Kidney (tissue), 14 donors: ENCODE measurements around the gene NFU1. TPM values are rescaled to one million over a fixed set of nuclear protein-coding genes. Genes with fewer than 3 reads are reported as not detected.

ENCODE experiments used
- DNase-seq, 5 donors: peaks; one replicate each; pipeline ENCODE4 v3.0.0-alpha.2; 2013 to 2020
- FAIRE-seq: peaks from 2 replicates; lab custom pipeline; 2012; peaks lifted over from hg19 to GRCh38; lab: Jason Lieb, UNC
- H3K27ac ChIP-seq, 2 donors: one replicate each; pipeline ENCODE4 v1.7.0; 2013; ENCODE audit warnings: low read depth in 2 of 2, low read length in 2 of 2, inconsistent platforms in 1 of 2
- H3K27me3 ChIP-seq: one replicate; pipeline ENCODE4 v1.7.1; 2013; ENCODE audit warnings: low read length, inconsistent platforms; ENCODE audit not compliant: control insufficient read depth, insufficient read depth
- H3K36me3 ChIP-seq, 3 donors: one replicate each; pipeline versions ENCODE4 v1.7.0 to v1.7.1; 2013; ENCODE audit warnings: low read length in 3 of 3, control low read depth in 1 of 3, inconsistent platforms in 1 of 3; ENCODE audit not compliant: insufficient read depth in 3 of 3, control insufficient read depth in 2 of 3
- H3K4me1 ChIP-seq, 3 donors: one replicate each; pipeline versions ENCODE4 v1.7.0 to v1.7.1; 2013; ENCODE audit warnings: low read length in 3 of 3, inconsistent platforms in 1 of 3, low read depth in 1 of 3; ENCODE audit not compliant: control insufficient read depth in 2 of 3, insufficient read depth in 2 of 3
- H3K4me3 ChIP-seq, 3 donors: one replicate each; pipeline versions ENCODE4 v1.7.0 to v1.8.1; 2013; ENCODE audit warnings: low read length in 3 of 3, control low read depth in 1 of 3, inconsistent platforms in 1 of 3
- H3K9ac ChIP-seq, 3 donors: one replicate each; pipeline versions ENCODE4 v1.7.0 to v1.7.1; 2013; ENCODE audit warnings: low read length in 3 of 3, control low read depth in 1 of 3, inconsistent platforms in 1 of 3
- H3K9me3 ChIP-seq, 3 donors: one replicate each; pipeline versions ENCODE4 v1.7.0 to v1.7.1; 2013; ENCODE audit warnings: low read length in 3 of 3, control low read depth in 1 of 3, inconsistent platforms in 1 of 3; ENCODE audit not compliant: control insufficient read depth in 2 of 3, insufficient read depth in 1 of 3
- intact Hi-C: fragments of 100-400 bp; cut with DNase I; formaldehyde crosslinking; loops from one replicate; pipeline ENCODE4 v1.11.1; 2022
- polyA plus RNA-seq: library from polyadenylated mRNA; stranded (reverse); fragments of 350-450 nt; fragmentation: Illumina TruSeq; extraction: RNeasy Lipid Tissue Mini Kit (QIAGEN cat#74804); gene quantifications from one replicate; pipeline ENCODE4 v1.2.3, GENCODE V29; 2014; ENCODE audit warnings: low read depth, low replicate concordance; ENCODE audit not compliant: insufficient read depth
- total RNA-seq: library from RNA; stranded (reverse); fragmentation: NEBNext Ultra II Directional; extraction: Animal tissue kit (Norgen Biotek cat#: 25700); gene quantifications from one replicate; pipeline ENCODE4 v1.2.1, GENCODE V29; 2021
- TF ChIP-seq, protein P1 (sequence below): IDR thresholded peaks from 3 replicates; pipeline ENCODE4 v1.5.1; 2012; ENCODE audit warnings: mild to moderate bottlenecking, moderate library complexity, borderline replicate concordance; ENCODE audit not compliant: insufficient read depth; ENCODE audit errors: extremely low read depth
- donor health status: control.
- donor health status: control.
- donor health status: control.
- donor health status: control.
- donor health status: control.
- donor health status: DM: yes; HTN: yes; CAD: no.
- donor health status: Normal renal cell carcinoma (clear cell type).

NFU1 gene
- total and polyA plus RNA-seq, 2 donors from 2014 or later, result 40.2 to 120 TPM

DNA sequence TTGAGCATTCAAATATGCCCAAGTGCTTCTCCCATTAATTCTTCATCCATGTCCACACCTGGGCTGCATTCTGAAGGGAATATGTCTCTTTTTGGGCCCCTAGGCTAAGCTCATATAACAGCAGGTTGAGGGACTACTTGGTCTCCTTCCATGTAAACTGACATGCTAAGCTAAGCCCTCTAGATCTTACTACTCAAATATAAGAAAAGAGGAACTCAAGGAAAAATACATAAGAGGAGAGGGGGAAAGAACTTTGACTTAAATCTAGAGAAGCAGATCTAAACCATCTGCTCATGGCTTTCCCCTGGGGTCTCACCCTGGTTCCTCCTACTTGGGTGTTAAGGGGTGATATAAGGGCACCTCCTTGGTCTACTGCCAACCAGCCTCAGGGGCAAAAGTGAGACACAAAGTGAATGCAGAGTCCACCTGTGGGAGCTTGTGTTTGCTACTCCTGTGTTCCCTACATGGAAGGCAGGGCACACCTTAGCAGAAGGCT is 19.8 kb upstream of the NFU1 start:
- intact Hi-C loops, result no loop called here
- no peak for DNase-seq
- FAIRE-seq, result no peak
- TF ChIP-seq, protein P1, sequence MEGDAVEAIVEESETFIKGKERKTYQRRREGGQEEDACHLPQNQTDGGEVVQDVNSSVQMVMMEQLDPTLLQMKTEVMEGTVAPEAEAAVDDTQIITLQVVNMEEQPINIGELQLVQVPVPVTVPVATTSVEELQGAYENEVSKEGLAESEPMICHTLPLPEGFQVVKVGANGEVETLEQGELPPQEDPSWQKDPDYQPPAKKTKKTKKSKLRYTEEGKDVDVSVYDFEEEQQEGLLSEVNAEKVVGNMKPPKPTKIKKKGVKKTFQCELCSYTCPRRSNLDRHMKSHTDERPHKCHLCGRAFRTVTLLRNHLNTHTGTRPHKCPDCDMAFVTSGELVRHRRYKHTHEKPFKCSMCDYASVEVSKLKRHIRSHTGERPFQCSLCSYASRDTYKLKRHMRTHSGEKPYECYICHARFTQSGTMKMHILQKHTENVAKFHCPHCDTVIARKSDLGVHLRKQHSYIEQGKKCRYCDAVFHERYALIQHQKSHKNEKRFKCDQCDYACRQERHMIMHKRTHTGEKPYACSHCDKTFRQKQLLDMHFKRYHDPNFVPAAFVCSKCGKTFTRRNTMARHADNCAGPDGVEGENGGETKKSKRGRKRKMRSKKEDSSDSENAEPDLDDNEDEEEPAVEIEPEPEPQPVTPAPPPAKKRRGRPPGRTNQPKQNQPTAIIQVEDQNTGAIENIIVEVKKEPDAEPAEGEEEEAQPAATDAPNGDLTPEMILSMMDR, result no peak
- Histone ChIP-seq H3K36me3 (no peaks in the 10 kb centered on the region), H3K4me3 (no peak overlapping the region), H3K9ac (no peak overlapping the region), H3K27me3 (no peaks in the 10 kb centered on the region), H3K4me1 (no peaks in the 10 kb centered on the region), H3K27ac (no peak overlapping the region), H3K9me3 (no peaks in the 10 kb centered on the region)

DNA sequence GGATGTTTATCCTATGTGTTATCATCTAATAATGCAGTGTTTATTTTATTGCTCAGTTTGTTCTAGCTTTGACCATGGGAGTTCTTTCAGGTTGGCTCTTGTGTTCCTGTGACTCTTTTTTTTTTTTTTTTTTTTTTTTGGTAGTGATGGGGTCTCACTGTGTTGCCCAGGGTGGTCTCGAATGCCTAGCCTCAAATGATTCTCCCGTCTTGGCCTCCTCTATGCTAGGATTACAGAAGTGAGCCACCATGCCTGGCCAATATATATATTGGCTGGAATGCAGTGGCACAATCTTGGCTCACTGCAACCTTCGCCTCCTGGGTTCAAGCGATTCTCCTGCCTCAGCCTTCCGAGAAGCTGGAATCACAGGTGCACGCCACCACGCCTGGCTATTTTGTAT is 18.9 kb upstream of the NFU1 start:
- Histone ChIP-seq H3K36me3 (no peaks in the 10 kb centered on the region), H3K27ac (no peak overlapping the region), H3K4me3 (no peak overlapping the region), H3K9me3 (no peaks in the 10 kb centered on the region), H3K4me1 (no peaks in the 10 kb centered on the region), H3K27me3 (no peaks in the 10 kb centered on the region), H3K9ac (no peak overlapping the region)
- FAIRE-seq (no peak), DNase-seq (no peak)
- TF ChIP-seq, protein P1, result no peak
- intact Hi-C loops, result no loop called here

DNA sequence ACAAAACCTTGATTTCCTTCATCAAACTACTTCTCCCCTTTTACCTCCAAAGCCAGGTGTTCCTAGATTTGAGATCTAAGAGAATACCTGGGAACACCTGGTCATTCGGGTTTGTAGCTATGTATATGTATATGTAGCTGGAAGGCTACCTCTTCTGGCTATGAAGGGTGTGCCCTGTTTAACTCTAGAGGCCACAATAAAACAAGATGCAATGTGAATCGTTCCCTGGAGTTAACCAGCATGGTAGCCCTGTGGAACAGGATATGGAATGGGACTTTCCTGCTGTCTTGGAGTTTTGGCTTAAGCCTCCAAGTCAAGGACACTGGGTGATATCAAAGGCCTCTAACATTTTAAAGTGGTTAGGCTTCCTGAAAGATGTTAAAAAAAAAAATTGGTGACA is 17.7 kb upstream of the NFU1 start:
- FAIRE-seq, result no peak
- no peak for DNase-seq
- intact Hi-C loops, result no loop called here
- Histone ChIP-seq H3K27me3 (no peaks in the 10 kb centered on the region), H3K4me3 (no peak overlapping the region), H3K9ac (no peak overlapping the region), H3K36me3 (no peaks in the 10 kb centered on the region), H3K9me3 (no peaks in the 10 kb centered on the region), H3K4me1 (no peaks in the 10 kb centered on the region), H3K27ac (no peak overlapping the region)
- TF ChIP-seq, protein P1, result no peak

DNA sequence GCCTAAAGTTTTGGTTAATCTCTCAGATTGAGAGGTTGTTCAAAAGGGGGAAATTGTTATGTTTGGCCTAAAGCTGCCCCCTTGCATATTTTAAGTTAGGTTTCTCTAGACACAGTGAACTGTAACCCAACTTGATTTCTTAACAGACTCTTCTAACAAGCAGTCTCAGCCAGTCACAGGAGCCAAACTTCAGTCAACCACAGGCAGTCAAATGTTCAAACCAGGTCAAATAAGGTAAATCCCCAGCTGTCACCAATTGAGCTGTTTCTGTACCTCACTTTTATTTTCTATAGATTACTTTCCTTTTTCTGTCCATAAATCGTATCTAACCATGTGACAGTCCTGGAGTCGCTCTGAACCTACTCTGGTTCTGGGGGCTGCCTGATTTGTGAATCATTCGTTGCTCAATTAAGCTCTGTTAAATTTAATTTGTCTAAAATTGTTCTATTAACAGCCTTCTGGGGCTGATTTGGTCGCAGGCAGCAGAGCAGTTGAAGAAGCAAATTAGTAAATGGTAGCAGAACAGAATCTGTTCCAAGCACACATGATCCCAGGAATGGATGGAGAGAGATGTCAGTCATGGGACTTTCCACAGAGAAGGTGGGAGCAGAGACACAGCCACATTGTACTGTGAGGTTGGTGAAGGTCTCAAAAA is 16.4 kb upstream of the NFU1 start:
- Histone ChIP-seq H3K27ac (no peak overlapping the region), H3K36me3 (no peaks in the 10 kb centered on the region), H3K4me1 (no peaks in the 10 kb centered on the region), H3K9me3 (no peaks in the 10 kb centered on the region), H3K27me3 (no peaks in the 10 kb centered on the region), H3K9ac (no peak overlapping the region), H3K4me3 (no peak overlapping the region)
- FAIRE-seq (no peak), DNase-seq (peak in 1 of 5 donors; percentile 14)
- TF ChIP-seq, protein P1, result no peak
- intact Hi-C loops, result no loop called here
